ENCODE results near the gene OR4A5.
"Not testable (repeated sequence)": the region's sequence is repeated elsewhere in the genome, so short reads cannot be mapped to it uniquely, and the experiment has no call there.

Gene OR4A5, protein sequence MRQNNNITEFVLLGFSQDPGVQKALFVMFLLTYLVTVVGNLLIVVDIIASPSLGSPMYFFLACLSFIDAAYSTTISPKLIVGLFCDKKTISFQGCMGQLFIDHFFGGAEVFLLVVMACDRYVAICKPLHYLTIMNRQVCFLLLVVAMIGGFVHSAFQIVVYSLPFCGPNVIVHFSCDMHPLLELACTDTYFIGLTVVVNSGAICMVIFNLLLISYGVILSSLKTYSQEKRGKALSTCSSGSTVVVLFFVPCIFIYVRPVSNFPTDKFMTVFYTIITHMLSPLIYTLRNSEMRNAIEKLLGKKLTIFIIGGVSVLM

DNA sequence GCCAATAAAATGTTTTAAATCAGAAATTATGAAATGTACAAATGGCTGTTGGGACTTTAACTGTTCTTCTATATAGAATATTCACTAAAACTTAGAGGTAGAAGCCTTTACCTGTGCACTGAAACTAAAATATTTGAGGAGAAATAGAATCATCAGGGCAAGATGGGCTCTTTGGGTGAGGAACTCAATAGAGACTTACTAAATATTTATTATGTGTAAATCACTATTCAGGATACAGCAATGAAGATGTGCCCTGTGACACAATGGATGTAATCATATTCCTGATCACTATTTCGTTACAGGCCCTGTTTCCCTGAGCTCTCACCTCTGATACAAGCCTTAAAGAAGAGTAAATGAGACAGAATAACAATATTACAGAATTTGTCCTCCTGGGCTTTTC is at the start of gene OR4A5:
Gene OR4A5 (plus strand): TSS at position 301 of the 400 bp plus-strand sequence. CDS start 53 bp downstream, at position 354.
- DNase-seq: not testable (repeated sequence)

DNA sequence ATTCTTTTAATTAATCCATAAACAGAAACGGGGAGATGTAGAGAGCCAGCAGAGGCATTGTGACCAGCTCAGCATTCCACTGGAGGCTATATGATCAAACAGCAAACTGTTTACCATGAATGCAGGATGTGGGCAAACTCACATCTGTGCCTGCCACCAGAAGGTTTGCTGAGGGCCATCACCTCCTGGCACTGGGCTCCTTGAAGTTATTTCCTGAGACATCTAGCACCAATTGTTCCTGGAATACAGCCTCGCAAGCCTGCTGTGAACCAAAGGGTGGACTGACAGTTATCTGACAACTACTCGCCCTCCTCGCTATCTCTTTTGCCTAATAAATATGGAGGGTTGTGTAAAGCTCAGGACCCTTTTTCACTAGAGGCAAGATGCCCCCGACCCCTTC is 13.5 kb downstream of the OR4A5 start:
- not testable (repeated sequence) for DNase-seq
